Ishikawa (cell line): ENCODE data around the gene IGSF3.

Experiments used
- EP300 ChIP-seq: IDR thresholded peaks from 2 replicates; pipeline ENCODE4 v1.6.1; 2012; ENCODE audit warnings: borderline replicate concordance
- FOXM1 ChIP-seq: IDR thresholded peaks from 2 replicates; pipeline ENCODE4 v1.6.1; 2012; ENCODE audit warnings: low read depth, borderline replicate concordance
- NFIC ChIP-seq: IDR thresholded peaks from 2 replicates; pipeline ENCODE4 v1.6.1; 2012
- TAF1 ChIP-seq: IDR thresholded peaks from 2 replicates; pipeline ENCODE4 v1.6.1; 2012; ENCODE audit warnings: low read depth, mild to moderate bottlenecking
- TEAD4 ChIP-seq: IDR thresholded peaks from 2 replicates; pipeline ENCODE4 v1.6.1; 2012
- TF ChIP-seq, protein P1 (sequence below): IDR thresholded peaks from 2 replicates; pipeline ENCODE4 v1.6.1; 2012; ENCODE audit warnings: low read depth, mild to moderate bottlenecking

DNA sequence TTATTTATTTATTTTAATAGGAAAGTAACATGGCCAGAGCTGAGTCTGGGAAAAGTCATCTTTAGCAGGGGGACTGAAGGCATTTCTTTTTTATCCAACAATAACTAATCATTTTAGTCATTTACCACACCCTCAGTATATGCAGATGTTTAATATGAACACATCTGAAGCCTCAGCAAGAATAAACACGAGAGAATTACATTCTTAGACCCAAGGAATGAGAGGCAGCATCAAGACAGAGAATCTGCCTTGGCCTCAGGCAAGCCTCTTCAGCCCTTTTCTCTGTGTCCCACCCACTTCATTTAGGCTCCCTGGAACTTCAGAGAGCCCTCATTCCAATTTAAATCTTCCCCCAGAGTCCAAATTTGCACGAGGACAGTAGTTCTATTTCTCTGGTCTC is 17.0 kb upstream of the IGSF3 start:
- TF ChIP-seq TEAD4: no peak
- TF ChIP-seq NFIC: no peak
- TF ChIP-seq TAF1: no peak
- no peak for TF ChIP-seq EP300
- TF ChIP-seq, protein P1, sequence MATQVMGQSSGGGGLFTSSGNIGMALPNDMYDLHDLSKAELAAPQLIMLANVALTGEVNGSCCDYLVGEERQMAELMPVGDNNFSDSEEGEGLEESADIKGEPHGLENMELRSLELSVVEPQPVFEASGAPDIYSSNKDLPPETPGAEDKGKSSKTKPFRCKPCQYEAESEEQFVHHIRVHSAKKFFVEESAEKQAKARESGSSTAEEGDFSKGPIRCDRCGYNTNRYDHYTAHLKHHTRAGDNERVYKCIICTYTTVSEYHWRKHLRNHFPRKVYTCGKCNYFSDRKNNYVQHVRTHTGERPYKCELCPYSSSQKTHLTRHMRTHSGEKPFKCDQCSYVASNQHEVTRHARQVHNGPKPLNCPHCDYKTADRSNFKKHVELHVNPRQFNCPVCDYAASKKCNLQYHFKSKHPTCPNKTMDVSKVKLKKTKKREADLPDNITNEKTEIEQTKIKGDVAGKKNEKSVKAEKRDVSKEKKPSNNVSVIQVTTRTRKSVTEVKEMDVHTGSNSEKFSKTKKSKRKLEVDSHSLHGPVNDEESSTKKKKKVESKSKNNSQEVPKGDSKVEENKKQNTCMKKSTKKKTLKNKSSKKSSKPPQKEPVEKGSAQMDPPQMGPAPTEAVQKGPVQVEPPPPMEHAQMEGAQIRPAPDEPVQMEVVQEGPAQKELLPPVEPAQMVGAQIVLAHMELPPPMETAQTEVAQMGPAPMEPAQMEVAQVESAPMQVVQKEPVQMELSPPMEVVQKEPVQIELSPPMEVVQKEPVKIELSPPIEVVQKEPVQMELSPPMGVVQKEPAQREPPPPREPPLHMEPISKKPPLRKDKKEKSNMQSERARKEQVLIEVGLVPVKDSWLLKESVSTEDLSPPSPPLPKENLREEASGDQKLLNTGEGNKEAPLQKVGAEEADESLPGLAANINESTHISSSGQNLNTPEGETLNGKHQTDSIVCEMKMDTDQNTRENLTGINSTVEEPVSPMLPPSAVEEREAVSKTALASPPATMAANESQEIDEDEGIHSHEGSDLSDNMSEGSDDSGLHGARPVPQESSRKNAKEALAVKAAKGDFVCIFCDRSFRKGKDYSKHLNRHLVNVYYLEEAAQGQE: no peak
- no peak for TF ChIP-seq FOXM1
